ENCODE results near the gene SEC31B.

DNA sequence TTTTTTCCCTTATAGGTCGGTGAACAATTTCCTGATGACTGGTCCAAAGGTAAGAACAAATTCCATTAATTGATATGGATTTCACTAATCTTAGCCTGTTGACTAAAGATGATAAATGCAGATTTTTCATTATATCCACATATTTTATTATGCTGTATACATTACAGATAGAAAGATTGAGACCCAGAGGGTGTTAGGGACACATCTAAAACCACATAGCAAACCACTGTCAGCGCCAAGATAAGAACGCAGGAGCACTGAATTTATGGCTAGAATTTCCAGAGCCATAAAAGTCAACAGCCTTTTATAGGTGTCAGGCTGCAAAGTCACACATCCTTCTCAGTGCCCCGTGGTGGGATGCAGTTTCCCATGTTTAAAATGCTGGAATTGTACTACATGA lies 40.6 kb downstream of the SEC31B start:
- TF ChIP-seq CTCF (optimal IDR thresholded peaks at IDR 0.05 in 1 of 3, IDR thresholded peaks at IDR 0.05 in 1 of 3, conservative IDR thresholded peaks at IDR 0.05 in 1 of 3; ENCODE audit: extremely low read depth in 1 of 3, insufficient read depth in 2 of 3, low read length in 3 of 3), result no peak
- TF ChIP-seq EZH2 (IDR thresholded peaks at IDR 0.05; ENCODE audit: low read length), result no peak
